T-helper 2 cell treated with Interferon-gamma antibody and Interleukin-4, amounts not matched to agents 5 μg/mL and 100 μg/mL, for 36 hours (primary cell): ENCODE results near the gene POC1B.

Source experiments
- DNase-seq: peaks from one replicate; pipeline ENCODE4 v3.0.0; 2021; ENCODE audit warnings: low spot score
- H3K27ac Mint-ChIP-seq: one replicate; pipeline ENCODE4 v1.8.0; 2021; ENCODE audit warnings: mild to moderate bottlenecking, mixed read lengths
- H3K27me3 Mint-ChIP-seq: one replicate; pipeline ENCODE4 v1.8.0; 2021; ENCODE audit warnings: low read depth, mixed read lengths
- H3K36me3 Mint-ChIP-seq: one replicate; pipeline ENCODE4 v1.8.0; 2021; ENCODE audit warnings: low read depth, mixed read lengths
- H3K4me1 Mint-ChIP-seq: one replicate; pipeline ENCODE4 v1.8.0; 2021; ENCODE audit warnings: low read depth, mixed read lengths
- H3K4me3 Mint-ChIP-seq: one replicate; pipeline ENCODE4 v1.8.0; 2022; ENCODE audit warnings: mild to moderate bottlenecking, moderate library complexity, mixed read lengths
- H3K9me3 Mint-ChIP-seq: one replicate; pipeline ENCODE4 v1.8.0; 2021; ENCODE audit warnings: mixed read lengths

Gene POC1B

GRCh38 chr12:89525824-89526770 lies at the start of gene POC1B:
Gene POC1B, minus strand, starts transcription at chr12:89526047. Its CDS starts 152 bp downstream, at chr12:89525895.
- Mint-ChIP-seq H3K9me3 (no peaks in the 10 kb centered on the region), H3K4me1 (peaks cover 53% of the 10 kb centered on the region), H3K27ac (peak within 1 kb of the TSS; percentile 96), H3K36me3 (peaks cover 41% of the 10 kb centered on the region), H3K4me3 (peak within 1 kb of the TSS; percentile 95), H3K27me3 (no peaks in the 10 kb centered on the region)
- DNase-seq = peak; percentile 80

- Mint-ChIP-seq H3K9me3 (no peaks in the 10 kb centered on the region), H3K27ac (no peak overlapping the region), H3K4me1 (peaks cover 9% of the 10 kb centered on the region), H3K4me3 (no peak overlapping the region), H3K36me3 (no peaks in the 10 kb centered on the region), H3K27me3 (no peaks in the 10 kb centered on the region)
- DNase-seq = no peak
Observed at GRCh38 chr12:89575374-89575773, 49.5 kb upstream of the POC1B start.

DNA sequence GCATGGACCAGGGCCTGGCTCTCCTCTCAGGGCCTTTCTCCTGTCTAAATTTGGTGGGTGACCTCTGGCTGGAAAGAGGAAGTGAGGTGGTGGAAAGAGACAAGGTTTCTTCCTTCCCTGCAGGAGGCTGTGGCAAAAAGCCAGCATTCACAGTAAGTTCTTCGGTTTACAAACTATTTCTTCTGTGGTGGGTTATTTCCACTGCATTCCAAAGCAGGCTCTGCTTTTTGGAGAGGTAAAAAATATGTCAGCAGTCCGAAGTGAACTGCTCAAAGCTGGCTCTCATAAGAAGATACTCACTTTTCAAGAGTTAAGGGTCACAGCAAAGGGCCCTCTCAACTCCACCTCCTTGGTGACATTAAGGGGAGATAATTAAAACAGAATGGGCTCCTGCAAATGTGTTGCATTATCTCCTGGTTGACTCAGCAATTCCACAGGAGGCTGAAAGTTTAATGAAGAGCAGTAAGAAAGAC lies 48.9 kb upstream of the POC1B start:
- H3K36me3 Mint-ChIP-seq = no peaks in the 10 kb centered on the region
- no peaks in the 10 kb centered on the region for H3K27me3 Mint-ChIP-seq
- no peak overlapping the region for H3K27ac Mint-ChIP-seq
- DNase-seq = no peak
- H3K4me3 Mint-ChIP-seq = no peak overlapping the region
- H3K4me1 Mint-ChIP-seq = peaks cover 9% of the 10 kb centered on the region
- H3K9me3 Mint-ChIP-seq = no peaks in the 10 kb centered on the region

- Mint-ChIP-seq H3K9me3 (no peaks in the 10 kb centered on the region), H3K4me3 (no peak overlapping the region)
Observed at GRCh38 chr12:89573051-89573810, 47.4 kb upstream of the POC1B start.

DNA sequence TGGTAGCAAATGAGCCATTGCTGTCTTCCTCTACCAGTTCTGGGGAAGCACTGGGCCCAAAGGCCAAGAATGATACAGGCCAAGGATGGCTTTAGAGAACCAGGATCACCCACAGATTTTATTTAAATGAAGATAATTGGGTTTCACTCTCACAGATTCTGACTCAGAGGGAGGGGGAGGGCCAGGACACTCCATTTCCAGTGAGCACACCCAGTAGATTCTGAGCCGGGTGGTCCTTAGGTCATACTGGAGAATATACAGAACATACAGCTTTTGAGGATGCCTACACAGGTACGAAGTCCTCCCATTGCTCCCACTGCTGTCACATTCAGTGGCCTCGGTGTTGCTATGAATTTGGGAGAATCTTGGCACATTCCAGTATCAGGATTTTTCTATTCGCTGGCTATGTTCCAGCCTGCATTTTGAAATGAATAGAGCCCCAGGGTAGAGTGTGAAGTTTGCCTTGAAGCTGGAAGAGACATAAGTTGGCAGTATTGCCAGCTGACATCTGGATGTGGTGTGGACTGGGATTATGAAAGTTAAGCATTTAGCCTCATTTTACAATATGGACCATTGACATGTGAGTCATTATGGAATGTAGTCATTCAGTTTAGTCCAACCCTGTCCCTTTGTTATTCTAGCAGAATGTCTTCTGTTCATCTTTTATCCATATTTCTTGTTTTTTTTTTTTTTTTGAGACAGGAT lies 45.8 kb upstream of the POC1B start:
- H3K27ac Mint-ChIP-seq = no peak overlapping the region
- no peak overlapping the region for H3K4me3 Mint-ChIP-seq
- H3K9me3 Mint-ChIP-seq = no peaks in the 10 kb centered on the region
- peaks cover 16% of the 10 kb centered on the region for H3K4me1 Mint-ChIP-seq
- H3K27me3 Mint-ChIP-seq = no peaks in the 10 kb centered on the region
- DNase-seq = no peak
- peaks cover 1% of the 10 kb centered on the region for H3K36me3 Mint-ChIP-seq

More at GRCh38 chr12:89573051-89573810, 47.4 kb upstream of the POC1B start:
- DNase-seq = no peak
- no peak overlapping the region for H3K27ac Mint-ChIP-seq
- no peaks in the 10 kb centered on the region for H3K27me3 Mint-ChIP-seq
- no peaks in the 10 kb centered on the region for H3K36me3 Mint-ChIP-seq
- H3K4me1 Mint-ChIP-seq = peaks cover 11% of the 10 kb centered on the region

DNA sequence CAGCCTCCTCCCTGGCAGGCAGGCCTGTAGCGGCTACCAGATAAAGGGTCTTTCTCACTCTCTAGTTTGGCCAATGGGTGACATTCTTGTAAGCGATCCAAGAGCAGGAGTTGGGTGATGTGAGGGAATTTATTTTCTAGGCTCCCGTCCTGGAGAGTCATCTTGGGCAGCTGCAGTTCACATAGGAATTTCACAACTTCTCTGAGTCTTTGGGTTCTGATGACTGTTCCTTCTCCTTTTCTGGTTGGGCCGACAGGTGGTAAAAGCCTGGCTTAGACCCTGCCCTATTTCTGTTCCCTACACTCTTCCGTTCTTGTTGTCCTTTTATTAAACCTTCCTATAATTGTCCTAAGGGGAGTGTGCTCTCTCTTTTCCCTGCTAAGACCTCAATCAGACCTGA lies 42.6 kb upstream of the POC1B start:
- H3K36me3 Mint-ChIP-seq = peaks cover 1% of the 10 kb centered on the region
- H3K9me3 Mint-ChIP-seq = no peaks in the 10 kb centered on the region
- H3K27me3 Mint-ChIP-seq = no peaks in the 10 kb centered on the region
- H3K4me1 Mint-ChIP-seq = peaks cover 11% of the 10 kb centered on the region
- H3K4me3 Mint-ChIP-seq = no peak overlapping the region
- H3K27ac Mint-ChIP-seq = no peak overlapping the region
- no peak for DNase-seq

GRCh38 chr12:89567691-89568239 lies 41.9 kb upstream of the POC1B start:
- Mint-ChIP-seq H3K4me1 (peaks cover 11% of the 10 kb centered on the region), H3K9me3 (no peaks in the 10 kb centered on the region), H3K36me3 (peaks cover 1% of the 10 kb centered on the region), H3K27me3 (no peaks in the 10 kb centered on the region), H3K27ac (no peak overlapping the region), H3K4me3 (no peak overlapping the region)
- DNase-seq = no peak

- Mint-ChIP-seq H3K4me3 (no peak overlapping the region), H3K4me1 (peaks cover 15% of the 10 kb centered on the region), H3K36me3 (peaks cover 1% of the 10 kb centered on the region), H3K9me3 (no peaks in the 10 kb centered on the region), H3K27me3 (no peaks in the 10 kb centered on the region), H3K27ac (no peak overlapping the region)
- DNase-seq = peak; percentile 70
Observed at GRCh38 chr12:89566615-89567014, 40.8 kb upstream of the POC1B start.

GRCh38 chr12:89565002-89565401 lies 39.2 kb upstream of the POC1B start:
- no peak overlapping the region for H3K27ac Mint-ChIP-seq
- no peaks in the 10 kb centered on the region for H3K9me3 Mint-ChIP-seq
- no peak for DNase-seq
- no peaks in the 10 kb centered on the region for H3K27me3 Mint-ChIP-seq
- H3K4me1 Mint-ChIP-seq = peaks cover 15% of the 10 kb centered on the region
- no peak overlapping the region for H3K4me3 Mint-ChIP-seq
- H3K36me3 Mint-ChIP-seq = peaks cover 1% of the 10 kb centered on the region

DNA sequence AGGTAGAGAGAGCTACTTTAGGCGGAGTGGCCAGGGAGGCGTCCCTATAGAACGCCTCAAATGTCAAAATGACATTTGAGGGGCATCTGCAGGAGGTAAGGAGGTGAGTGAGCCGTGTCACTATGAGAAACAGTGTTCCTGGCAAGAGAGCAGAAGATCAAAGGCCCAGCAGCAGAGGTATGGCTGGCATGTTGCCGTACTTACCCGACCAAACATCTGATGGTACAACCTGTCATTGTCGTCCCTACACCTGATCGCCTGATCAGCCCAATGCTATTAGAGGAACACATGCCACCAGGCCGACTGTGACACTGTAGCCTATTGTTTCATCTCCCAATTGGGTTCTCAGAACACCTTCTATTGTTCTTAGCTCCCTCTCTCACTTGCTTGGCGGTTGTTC lies 33.9 kb upstream of the POC1B start:
- H3K9me3 Mint-ChIP-seq = no peaks in the 10 kb centered on the region
- H3K27me3 Mint-ChIP-seq = no peaks in the 10 kb centered on the region
- no peak overlapping the region for H3K4me3 Mint-ChIP-seq
- H3K27ac Mint-ChIP-seq = no peak overlapping the region
- H3K4me1 Mint-ChIP-seq = peaks cover 4% of the 10 kb centered on the region
- H3K36me3 Mint-ChIP-seq = no peaks in the 10 kb centered on the region
- no peak for DNase-seq

DNA sequence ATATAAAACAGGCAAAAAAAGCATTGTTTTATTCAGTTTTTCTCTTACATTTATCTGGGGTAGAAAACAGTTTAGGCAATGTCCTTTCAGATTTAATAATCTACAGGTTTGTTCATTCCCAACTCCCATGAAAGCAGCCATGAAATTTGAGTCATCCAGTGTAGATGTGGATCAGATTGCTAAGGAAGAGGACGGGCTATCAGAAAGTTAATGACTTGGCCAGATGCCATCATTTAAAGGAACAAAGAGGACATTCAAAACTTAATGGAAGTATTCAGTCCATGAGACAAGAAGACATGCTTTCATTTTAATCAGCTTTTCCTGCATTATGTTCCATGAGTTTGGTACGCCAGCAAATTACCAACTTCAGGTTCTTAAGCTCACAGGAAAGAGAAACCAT lies 31.1 kb upstream of the POC1B start:
- Mint-ChIP-seq H3K9me3 (no peaks in the 10 kb centered on the region), H3K27me3 (no peaks in the 10 kb centered on the region), H3K36me3 (no peaks in the 10 kb centered on the region), H3K4me3 (no peak overlapping the region), H3K27ac (no peak overlapping the region), H3K4me1 (peaks cover 2% of the 10 kb centered on the region)
- no peak for DNase-seq

GRCh38 chr12:89552376-89552775 lies 26.5 kb upstream of the POC1B start:
- Mint-ChIP-seq H3K9me3 (no peaks in the 10 kb centered on the region), H3K27ac (no peak overlapping the region), H3K4me3 (no peak overlapping the region), H3K4me1 (no peaks in the 10 kb centered on the region), H3K36me3 (no peaks in the 10 kb centered on the region), H3K27me3 (peaks cover 1% of the 10 kb centered on the region)
- no peak for DNase-seq

DNA sequence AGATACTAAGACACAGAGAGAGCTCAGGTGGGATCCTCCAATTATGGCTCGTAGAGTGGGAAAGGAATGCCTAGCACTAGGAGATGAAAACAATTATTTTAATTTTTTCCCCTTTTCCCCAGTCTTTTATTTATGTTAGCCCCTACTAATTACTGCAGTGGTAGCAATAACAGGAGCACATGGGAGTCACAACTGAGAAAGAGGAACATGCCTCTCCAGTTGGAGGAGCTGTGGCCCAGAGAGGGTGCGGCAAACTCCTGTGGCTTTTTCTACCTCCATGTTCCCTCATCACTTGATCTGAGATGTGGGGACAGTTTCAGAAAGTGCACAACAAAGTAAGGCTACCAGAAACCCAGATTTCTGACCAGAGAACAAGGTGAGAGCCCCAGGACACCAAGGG lies 25.9 kb upstream of the POC1B start:
- H3K36me3 Mint-ChIP-seq = no peaks in the 10 kb centered on the region
- H3K4me1 Mint-ChIP-seq = no peaks in the 10 kb centered on the region
- H3K4me3 Mint-ChIP-seq = no peak overlapping the region
- H3K9me3 Mint-ChIP-seq = no peaks in the 10 kb centered on the region
- H3K27ac Mint-ChIP-seq = no peak overlapping the region
- DNase-seq = no peak
- peaks cover 1% of the 10 kb centered on the region for H3K27me3 Mint-ChIP-seq
